ENCODE results near the gene BRD9.
"Not testable (repeated sequence)": the region's sequence is repeated elsewhere in the genome, so short reads cannot be mapped to it uniquely, and the experiment has no call there.

Gene BRD9

DNA sequence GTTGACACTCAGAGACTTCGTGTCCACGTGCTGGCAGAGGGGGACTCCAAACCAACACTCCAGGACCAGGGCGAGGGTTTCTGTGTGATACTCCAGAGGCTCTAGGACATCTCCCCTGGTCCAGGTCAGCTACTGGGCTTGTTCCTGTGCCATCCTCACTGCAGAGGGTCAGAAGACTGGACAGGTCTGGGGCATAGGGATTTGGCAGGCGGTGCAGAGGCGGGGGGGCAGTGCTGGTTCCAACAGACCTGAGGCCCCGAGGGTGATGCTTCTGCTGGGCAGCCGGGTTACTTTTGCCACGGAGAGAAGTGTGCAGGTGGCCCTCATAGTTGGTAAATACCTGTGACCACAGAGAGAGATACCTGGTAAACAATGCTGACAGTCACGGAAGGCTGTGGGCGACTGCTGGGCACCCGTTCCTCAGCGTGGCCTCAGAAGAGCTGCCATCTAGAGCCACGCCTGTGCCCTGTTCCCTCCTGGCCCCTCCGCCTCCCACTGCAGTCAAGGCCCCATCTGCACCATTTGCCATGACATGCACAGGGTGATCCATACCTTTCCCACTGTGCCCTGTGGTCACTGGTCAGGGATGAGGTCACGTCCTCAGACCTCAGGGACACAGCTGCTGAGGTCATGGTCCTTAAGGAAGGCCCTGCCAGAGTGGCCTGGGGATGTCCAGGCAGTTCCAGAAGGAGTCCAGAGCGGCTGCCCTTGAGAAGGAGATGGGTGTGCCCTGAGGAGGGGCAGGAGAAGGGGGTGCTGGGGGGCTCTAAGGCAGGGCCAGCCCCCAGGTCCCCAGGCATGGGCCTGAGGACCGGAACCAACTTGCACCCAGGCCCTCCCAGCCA is 30.1 kb upstream of the BRD9 start:
- no peak for DNase-seq

DNA sequence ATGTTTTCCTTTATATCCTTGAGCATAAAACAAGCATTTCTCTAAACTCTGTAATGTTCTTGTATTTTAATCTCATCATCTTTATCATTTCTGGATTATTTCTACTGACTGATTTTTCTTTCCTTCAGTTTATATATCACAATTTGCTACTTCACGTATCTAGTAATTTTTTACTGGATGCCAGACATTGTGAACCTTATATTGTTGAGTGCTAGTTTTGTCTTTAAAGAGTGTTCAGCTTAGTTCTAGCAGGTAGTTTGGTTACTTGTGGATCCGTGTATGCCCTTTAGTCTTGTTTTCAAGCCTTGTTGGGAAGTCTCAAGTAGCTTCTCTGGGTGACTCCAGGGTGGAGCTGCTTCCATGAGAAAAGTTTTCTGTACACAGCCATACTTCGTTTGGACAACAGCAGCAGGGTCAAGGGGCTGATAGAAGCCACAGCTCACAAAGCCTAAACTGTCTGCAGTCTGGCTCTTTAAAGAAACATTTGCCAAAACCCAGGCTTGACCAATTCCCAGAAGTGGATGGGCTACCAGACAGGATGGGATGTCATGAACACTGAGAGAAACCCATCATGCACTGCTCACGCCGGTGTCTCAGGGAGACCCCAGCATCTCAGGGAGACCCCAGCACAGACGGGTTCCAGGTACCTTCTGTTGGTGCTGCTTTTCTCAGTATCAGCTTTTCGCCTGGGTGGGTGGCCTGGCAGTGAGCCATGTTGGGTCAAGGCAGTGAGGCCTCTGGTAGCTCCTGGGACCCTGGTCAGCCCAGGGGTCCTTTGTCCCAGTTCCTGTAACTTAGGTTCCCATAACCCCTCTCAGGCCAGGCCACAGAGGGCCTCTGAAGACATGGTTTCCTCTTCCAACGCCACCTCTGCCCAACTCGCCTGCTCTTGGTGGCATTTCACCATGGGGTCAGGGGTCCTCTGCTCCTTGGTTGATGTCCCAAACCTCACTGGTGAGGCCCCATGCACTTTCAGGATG is 29.1 kb upstream of the BRD9 start:
- DNase-seq: no peak

DNA sequence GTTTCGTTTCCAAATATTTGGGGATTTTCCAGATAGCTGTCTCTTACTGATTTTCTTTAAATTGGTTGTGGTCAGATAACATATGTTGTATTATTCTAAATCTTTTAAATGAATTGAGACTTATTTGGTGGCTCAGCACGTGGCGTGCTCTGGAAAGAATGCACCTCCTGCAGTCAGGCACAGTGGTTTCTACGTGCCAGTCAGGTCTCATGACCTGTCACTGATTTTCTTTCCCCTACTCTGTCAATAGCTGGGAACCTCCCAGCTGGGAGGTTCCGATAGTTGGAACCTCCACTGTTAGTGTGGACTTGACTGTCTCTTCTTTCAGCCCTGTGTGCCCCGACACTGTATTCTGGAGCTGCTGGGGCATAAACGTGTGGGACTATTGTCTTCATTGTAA is 27.7 kb upstream of the BRD9 start:
- DNase-seq: no peak

DNA sequence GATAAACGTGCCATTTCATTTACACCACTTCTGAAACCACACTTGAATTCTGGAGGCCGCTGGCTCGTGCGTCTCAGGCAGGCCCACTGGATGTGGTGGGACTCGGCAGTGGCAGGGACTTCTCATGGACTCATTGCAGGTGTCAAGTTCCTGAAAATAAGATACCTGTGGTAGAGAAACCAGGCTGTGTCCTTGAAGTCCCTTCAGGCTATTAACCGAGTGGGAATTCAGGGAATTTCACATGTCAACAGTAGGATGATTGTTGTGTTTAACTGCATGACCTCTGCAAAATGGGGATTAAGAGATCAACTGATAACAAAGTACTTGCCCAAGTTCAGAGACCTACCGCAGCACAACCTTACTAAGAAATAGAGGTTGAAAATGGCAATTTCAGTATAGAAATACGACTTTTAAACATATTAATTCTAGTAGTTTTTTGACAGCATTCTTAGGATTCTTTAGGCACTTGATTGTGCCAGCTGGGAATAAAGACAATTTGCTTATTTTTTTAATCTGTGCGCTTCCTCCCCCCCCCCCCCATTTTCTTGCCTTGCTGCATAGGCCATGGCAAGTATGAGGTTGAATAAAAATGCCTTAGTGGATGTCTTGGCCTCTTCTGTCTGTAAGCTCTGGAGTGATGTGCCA is 26.9 kb upstream of the BRD9 start:
- no peak for DNase-seq

DNA sequence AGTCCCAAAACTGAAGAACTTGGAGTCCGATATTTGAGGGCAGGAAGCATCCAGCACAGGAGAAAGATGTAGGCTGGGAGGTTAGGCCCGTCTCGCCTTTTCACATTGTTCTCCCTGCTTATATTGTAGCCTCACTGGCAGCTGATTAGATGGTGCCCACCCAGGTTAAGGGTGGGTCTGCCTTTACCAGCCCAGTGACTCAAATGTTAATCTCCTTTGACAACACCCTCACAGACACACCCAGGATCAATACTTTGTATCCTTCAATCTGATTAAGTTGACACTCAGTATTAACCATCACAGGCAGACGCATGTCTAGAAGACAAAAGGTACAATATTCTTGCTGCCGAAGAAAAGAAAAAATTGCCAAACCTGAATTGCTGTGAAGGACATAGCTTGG is 26.1 kb upstream of the BRD9 start:
- not testable (repeated sequence) for DNase-seq

DNA sequence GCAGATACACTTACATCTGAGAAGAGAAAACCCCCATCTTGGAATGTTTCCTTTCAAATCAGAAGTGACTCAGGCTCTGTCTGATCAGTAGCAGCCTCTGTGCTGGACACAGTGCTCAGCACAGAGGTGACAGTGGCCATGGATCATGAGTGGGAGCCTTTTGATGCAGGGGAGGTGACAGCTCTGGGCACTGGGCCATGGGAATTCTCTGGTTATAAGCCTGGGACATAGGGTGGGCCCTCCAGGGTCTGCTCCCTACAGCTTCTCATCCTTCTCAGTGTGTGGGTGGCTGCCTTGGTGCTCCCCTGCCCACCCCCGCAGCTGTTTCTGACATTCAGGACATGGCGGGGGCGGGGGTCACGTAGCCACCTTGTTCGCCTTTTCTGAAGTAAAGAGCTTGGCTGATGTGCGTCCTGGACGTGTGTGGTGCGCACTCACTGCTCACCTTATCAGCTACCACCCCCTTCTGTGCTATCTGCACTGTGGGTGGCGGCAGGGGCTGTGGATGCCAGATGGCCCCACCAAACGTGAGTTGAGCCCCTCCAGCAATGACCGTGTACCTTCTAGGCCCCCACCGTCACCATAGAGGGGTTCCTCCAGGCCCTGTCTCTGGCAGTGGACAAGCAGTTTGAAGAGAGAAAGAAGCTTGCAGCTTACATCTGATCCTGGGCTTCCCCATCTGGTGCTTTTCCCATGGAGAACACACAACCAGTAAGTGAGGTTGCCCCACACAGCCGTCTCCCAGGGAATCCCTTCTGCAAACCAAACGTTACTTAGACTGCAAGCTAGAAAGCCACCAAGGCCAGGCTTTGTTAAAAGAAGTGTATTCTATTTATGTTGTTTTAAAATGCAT is 24.1 kb upstream of the BRD9 start:
- DNase-seq: no peak

DNA sequence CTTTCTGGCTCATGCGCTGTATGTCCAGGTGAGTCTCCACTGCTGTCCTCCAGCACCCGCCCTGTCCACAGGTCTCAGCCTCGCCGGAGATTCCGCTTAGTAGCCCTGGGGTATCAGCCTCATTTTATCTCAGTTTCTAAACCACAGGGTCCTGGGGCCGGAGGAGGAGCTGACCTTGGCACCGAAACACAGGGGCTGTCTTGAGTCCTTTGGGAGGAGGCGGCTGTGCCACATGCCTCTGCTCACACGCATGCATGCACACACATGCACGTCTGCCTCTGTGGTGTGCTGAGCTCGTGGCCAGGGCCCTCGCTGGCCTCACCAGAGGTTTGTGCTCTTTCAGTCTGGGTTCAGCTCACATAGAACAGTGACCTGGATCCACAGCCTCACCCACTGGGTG is 23.3 kb upstream of the BRD9 start:
- no peak for DNase-seq

DNA sequence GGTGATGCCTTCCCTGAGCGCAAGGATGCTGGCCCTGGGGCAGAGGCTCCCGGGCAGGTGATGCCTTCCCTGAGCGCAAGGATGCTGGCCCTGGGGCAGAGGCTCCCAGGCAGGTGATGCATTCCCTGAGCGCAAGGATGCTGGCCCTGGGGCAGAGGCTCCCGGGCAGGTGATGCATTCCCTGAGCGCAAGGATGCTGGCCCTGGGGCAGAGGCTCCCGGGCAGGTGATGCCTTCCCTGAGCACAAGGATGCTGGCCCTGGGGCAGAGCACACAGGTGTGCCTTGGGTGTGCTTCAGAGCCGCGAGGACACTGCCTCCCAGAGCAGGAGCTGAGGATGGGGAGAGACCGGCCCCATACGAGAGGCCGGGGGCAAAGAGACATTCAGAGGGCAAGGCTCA is 22.7 kb upstream of the BRD9 start:
- not testable (repeated sequence) for DNase-seq

DNA sequence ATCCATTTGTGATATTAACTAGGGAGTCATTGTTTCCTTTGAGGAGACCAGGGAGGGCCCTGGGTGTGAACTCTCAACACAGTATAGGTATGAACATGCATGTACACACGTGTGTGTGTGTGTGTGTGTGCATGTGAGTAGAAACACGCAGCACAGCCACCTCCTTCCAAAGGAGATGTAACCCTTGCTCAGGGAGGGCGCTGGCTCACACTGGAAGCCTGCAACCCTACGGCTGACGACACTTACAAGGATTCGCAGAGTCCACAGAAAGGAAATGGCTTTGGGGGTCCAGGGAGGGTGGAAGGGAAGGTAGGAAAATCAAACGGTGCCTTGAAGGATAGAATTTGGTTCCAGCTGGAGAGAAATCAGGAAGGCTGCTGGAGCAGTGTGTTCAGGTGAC is 22.0 kb upstream of the BRD9 start:
- no peak for DNase-seq

DNA sequence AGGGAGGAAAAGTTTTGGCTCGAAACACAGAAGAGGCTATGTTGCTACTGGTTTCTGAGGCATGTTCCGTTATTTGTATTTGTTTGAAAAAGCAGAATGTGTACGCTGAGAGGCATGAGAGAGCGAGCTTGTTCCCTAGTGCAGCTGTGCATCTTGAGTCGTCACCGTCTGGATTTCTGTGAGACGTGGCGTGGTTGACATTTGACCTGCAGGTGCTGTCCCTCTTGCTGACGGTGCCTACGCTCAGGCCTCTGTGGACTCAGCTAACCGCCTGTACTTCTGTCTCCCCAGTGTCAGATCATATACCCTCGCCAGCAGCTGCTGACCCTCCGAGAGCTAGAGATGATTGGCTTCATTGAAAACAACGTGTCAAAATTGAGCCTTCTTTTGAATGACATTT is 21.6 kb upstream of the BRD9 start:
- no peak for DNase-seq

DNA sequence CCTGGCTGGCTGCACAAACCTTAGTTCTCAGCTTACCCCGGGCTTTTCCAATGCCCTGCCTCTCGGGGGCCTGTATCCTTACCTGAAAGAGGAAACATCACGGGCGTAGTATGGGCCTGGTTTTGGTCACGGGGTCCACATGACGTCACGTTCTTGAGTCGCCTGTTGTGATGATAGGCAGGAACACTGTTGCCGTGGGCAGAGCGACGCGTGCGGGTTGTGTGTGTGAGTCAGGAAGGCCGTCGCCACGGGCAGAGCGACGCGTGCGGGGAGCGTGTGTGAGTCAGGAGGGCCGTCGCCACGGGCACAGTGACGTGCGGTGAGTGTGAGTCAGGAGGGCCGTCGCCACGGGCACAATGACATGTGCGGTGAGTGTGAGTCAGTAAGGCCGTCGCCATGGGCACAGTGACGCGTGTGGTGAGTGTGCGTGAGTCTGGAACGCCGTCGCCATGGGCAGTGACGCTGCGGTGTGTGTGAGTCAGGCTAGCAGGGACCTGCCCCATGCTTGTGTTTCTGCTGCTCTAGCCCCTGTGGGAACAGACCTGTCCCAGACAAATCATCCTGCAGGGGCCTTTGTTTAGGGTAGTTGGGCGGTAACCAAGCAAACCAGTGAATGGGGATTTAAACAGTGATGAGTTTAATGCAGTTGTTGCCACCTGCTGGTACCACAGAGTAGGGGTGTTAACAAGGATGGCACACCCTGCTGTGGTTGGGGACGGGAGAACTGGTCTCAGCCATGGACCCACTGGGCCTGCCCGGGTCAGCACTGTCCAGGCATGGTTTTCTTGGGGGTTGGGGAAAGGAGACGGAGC is 19.9 kb upstream of the BRD9 start:
- DNase-seq: no peak

DNA sequence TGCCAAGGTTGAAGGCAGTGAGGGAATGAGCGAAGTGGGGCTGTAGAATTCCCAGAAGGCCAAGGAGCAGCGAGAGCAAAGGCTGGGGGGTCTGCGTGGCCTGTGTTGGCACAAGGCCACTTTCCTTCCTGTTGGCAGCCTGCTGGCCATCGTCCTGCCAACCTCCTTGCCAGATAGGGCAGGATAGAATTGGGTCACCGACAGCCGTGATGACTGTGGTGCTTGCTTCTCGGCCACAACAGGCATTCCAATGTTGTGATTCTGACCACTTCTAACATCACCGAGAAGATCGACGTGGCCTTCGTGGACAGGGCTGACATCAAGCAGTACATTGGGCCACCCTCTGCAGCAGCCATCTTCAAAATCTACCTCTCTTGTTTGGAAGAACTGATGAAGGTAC is 19.0 kb upstream of the BRD9 start:
- no peak for DNase-seq

DNA sequence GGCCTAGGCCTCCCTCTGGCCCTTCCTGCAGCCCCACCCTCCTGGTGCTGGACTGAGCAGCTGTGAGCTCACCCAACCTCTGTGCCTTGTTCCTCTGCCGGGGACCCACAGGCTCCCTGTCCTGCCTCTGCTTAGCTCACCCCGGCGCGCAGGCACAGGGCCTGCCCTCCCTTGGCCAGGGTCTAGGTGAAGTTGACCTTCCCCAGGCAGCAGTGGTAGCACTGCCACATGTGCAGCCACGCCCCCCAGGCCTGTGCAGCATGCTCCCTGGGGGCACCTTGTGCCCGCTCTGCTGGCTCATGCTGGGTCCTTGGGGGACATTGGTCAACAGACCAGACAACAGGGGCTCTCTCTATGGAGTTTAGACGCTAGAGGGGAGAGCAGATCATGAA is 18.2 kb upstream of the BRD9 start:
- DNase-seq: no peak

DNA sequence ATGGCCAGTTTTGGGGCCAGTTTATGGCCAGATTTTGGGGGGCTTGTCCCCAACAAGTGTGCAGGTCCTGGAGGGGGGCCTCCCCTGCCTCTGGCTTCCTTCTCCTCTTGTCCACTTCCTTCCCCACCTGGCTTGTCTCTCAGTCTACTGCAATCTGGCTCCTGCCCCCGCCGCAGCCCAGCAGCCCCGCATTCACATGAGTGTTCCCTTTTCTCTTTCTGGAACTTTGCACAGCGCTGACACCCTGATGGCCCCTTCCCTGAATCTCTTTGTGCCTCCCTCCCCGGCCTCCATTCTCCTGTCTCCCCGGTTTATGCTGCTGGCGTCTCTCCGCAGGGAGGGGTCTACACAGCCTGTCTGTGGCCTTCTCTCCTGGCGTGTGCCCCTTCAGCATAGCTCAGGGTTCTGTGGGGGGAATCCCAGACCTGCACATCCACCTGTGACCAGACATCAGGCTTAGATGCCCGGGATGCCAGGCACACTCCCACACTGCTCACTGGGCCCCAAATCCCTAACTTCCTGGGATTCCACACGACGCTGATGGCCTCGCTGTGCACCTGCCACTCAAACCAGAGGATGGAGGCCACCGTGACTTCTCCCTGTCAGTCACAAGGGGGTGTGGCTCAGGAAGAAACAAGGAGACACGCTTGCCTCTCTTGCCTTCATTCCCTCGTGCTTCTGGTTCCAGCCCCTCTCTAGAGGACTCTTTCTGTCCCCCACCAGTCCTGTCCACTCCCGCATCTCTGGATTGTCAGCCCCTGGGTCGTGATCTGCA is 17.6 kb upstream of the BRD9 start:
- DNase-seq: no peak

DNA sequence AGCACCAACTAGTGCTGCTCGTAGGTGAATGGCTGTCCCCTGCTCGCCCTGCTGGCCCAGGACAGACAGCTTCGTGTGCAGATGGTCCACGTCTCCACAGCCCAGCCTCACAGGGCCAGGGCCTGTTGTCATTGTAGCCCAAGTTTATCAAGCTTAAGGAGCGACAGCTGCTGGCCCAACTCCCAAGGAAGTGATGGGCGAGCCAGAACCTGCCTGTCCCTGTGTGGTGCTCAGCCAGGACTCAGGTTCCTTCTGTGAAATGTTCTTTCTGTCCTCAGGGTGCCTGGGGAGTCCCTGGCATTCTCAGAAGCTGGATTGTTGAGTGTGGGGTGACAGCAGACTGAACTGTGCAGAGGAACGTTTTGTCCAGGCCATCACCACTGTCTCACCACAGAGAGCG is 16.5 kb upstream of the BRD9 start:
- no peak for DNase-seq

DNA sequence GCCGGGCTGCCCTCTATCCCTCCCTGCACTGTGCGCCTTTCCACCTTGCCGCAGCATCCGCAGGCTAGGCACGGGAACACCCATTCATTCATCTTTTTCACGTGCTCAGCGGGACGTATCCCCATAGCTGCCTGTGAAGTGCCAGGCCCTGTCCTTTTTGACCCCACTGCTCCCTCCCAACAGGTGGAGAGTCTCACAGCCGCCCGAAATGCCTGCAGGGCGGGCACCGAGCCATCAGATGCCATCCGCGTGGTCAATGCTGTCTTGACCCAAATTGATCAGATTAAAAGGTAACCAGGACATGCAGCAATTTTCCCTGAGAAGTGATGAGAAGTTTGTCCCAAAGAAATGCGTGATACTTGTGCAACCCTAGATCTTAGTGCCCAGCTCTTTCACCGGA is 15.6 kb upstream of the BRD9 start:
- no peak for DNase-seq

DNA sequence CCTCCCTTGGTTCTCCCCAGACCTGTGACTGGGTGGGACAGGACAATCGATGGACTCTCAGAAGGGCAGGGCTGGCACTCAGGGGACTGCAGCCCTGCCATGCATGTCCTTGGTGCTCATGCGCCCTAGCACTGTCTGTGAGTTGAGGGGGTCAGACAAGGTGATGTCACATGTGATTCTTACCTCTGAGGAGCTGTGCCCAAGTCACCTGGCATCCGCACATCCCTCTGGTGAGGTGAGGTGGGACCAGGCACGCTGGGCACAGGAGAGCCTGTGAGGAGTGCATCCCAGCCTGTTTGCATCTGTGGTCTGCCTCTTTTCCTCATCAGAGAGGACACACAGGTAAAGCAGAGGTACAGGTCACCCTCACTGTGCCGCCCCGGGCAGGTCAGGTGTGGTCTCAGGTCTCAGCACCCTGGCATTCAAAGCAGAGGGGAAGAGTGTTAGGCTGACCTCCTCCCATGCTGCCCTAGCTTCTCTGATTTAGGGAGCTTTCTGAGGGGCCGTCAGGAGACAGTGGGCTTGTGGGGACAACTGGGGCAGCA is 14.8 kb upstream of the BRD9 start:
- DNase-seq: no peak

DNA sequence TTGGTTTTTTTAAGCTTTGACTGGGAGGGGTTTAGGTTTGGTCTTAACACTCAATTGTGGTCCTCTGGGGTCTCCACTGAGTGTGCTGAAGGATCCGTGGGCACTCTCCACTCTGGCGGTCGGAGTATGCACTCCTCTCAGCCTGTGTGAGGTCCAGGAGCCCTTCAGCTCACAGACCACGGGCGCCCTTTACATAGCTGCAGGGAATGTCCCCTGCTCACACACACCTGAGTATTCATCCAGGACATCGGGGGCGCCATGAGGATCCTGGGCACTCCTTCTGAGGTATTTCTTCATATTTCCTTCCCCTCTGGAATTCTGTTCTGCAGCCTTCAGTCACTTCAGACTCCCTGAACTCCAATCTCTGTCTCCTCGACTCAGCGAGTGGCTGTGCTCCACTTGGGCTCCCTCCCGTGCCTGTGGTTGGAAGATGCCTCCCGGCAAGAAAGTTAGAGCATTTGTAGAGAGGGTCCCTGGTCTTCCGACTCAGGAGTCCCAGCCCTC is 12.6 kb upstream of the BRD9 start:
- no peak for DNase-seq

DNA sequence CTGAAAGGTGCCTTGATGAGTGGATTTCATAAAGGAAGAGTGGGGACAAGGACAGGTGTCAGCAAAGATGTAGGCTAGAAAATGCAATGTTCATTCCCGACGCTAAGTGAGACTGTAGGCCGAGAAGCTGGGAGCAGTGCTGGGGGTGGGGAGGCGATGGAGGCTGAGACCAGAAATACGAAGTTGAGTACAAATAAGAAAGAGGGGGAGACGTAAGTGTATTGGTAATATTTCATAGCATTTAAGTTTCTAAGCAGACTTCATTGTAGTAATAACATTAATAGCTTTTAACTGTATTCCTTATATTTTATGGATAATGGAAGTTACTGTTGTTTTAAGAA is 11.1 kb upstream of the BRD9 start:
- no peak for DNase-seq

DNA sequence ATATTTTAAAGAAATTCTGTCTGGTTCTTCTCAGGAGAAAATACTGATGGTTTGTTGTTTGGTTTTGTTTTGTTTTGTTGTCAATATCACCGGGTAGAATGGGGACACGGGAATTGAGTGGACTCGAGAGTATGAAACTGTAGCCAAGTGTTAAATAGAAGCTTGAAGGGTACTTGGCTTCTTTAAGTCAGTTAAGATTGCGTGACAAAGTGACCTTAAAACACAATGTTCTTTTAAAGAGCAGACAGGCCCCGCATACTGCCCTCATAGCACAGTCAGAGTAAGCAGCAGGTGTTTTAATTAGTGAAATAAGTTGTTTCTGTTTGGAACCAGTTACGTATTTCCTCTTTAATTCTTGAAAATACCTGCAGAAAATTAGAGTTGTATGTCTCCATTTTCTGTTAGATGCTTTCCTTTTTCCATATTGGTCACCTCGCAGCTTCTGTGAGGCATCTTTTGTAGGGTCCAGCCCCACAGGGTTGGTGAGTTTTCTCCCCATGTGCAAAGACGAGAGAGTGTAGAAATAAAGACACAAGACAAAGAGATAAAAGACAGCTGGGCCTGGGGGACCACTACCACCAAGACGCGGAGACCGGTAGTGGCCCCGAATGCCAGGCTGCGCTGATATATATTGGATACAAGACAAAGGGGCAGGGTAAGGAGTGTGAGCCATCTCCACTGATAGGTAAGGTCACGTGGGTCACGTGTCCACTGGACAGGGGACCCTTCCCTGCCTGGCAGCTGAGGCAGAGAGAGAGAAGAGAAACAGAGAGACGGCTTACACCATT is 9.7 kb upstream of the BRD9 start:
- no peak for DNase-seq
